Endothelial cell of hepatic sinusoid (primary cell): ENCODE measurements around the gene SRA1.

Experiments used
- in situ Hi-C: cut with HindIII; loops from 2 replicates; pipeline ENCODE4 v1.10.0; 2017; ENCODE audit warnings: low sequenced_read_pairs

Gene SRA1

DNA sequence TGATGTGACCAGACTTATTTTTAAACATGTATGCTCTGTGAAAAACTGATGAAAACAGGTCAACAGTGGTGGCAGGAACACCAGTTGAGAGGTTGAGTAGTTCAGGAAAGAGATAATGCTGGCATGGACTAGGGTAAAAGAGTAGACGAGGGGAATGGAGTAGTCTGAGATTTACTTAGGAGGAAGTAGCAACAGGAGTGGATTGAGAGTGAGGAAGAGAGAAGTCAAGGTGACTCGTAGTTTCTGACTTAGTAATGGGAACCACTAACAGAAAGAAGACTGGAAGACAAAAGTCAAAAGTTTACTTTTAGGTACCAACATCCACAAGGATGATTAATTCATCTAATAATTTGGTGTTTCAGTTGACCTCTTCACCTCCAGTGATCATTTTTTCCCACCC, 3.6 kb downstream of the SRA1 start:
- in situ Hi-C loops, result no loop called here

DNA sequence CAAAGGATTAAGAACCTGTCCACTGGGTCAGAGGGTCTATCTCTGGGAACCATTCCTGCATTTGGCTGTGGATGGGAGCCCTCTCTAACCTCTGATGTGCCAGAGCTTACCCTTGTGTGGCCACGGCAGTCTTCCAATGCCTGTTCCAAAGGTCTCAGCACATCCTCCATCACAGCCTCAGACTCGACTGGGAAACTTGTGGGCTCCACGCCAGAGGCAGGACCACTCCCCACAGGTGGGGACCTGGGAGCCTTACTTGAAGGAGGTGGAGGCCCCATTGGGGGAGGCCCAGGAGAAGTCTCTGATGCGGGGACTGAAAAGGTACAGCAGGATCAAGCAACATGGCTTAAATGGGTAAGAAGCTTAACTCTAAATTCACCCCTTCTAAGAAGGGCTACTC, 5.4 kb downstream of the SRA1 start:
- in situ Hi-C loops, result no loop called here

DNA sequence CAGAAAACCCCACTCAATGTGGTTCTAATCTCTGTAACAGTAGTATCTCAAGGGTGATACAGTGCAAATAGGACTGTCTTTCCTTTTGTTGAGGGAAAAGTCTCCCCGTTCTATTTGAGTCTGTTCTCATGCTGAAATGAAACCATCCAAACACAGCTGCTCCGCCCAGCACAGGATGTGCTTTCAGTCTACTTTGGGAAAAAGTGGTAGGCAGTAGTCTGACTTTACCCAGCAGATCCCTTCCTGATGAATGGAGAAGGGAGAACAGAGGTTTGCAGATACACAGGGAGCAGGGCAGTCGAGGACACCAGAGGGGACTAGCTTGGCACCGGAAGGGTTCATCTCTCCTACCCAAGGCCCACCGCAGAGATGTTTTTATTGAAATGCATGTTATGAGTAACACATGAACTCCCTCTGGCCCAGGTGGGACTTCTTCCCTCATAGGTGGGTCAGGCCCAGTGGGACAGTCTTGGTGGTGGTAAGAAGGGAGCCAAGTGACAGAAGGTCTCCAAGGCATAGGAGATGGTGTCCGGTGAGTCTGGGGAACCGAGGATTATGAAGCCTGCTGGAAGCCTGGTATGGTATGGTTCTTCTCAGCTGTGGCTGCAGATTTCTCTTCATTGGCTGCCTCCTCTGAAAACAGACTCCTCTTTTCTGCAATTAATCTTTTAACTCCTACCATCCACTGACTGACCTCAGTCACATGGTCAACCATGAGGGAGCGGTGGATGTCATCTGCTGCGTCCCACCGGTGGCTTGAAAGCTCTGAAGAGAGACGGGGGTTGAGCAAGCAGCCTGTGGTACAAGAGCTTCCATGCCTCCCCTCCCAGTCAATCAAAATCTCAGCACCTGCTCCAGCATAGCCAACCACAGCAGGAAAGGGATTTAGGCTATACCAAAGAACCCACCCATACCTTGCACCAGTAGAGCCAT, 6.9 kb downstream of the SRA1 start:
- in situ Hi-C loops, result no loop called here

DNA sequence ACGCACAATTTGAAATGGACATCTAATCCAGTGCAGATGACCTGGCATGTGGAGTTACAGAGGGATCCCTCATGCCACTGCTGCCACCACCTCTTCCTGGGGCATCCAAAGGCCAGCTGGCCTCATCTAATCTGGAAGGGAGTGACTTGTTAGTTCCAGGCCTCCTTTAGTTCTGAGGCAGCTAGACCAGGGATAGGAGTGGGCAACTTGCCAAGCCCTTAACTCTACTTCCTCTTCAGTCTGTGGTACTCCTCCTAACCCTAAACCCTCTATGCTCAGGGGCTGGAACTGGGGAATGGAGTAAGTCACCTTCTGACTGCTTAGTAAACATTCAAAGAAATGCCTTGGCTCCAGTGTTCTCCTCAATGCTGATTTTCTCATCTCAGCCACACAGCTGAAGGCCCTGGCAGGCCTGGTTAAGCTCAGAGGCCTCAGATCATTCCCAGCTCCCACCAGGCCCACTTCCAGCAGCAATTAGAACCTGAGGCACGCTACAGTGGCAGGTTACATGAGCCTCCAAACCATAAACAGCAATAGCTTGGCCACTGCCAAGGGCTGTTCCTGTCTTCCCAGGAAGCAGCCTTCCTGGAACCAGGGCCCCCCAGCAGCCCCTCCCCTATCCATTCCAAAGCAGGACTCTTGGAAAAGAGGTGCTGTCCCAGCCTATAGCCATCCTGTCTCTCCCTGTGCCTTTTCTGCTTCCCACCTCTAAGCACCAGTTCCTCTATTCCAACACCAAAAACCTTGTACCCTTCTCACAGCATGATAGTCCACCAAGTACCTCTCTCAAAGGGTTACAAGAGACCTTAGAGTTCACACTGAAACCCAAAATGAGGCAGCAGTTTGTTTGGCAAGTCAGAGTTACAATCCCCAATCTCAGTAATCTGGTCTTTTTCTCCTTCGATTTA, 7.8 kb downstream of the SRA1 start:
- in situ Hi-C loops, result no loop called here

DNA sequence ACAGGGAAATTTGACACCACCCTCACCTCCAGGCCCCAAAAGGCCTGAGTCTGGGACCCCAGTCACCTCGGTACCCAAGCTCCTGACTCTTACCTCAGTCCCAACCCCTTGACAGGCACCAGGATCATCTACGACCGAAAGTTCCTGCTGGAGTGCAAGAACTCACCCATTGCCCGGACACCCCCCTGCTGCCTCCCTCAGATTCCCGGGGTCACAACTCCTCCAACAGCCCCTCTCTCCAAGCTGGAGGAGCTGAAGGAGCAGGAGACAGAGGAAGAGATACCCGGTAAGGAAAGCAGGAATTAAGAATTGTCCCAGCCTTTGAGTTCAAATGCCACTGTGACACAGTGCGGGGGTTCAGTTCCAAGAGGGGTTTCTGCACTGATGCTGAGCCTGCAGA, 8.5 kb downstream of the SRA1 start:
- in situ Hi-C loops, result no loop called here

DNA sequence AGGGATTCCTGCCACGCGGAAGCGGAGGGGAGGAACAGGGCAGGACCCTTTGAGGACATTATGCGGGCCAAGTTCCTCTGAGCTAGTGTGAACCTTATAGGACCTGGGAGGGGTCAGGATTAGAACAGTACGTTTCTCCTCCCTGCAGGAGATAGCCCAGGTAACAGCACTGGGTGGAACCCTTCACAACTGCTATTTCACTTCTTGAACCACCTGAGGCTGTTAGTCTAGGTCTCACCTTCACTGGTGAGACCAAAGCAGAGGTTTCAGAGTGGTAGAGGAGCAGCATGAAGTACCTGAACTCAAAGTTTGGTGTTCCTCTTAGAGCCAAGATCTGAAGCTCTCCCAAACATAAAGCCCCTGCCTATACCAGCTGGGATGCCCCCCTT, 9.0 kb downstream of the SRA1 start:
- in situ Hi-C loops, result no loop called here

DNA sequence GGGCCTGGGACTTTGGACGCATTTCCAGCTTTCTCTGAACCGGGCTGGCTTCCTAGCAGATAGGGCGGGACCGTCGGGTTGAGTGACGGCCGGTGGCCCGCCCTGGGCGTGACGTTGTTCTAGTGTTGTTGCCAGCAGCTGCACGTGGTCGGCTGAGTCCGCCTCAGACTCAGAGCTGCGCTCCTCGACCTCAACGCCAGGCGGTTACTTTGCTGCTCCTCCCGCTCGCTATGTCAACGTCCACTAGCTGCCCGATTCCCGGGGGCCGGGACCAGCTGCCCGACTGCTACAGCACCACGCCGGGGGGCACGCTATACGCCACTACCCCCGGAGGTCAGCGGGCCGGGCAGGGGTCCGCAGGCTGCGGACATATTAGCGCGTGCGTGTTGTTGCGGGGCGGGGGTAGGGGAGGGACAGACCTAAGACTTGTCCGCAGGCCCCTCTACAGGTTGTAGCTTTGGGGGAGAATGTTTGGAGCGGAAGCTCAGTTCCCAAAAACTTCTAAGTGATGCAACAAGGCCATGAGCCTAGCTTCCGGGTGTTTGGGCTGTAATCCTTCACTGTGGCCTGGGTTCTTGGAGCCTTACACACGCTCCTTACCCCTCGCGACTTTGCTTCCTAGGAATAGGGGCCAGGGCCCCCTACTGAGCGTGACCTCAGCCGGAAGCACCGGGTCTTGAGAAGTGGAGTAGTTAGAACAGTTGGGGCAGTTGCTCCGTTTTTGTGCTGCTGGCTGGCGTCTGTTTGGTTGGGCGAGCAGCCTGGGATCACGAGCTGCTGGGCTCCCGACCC, 9.6 kb downstream of the SRA1 start, which contains the start of gene EIF4EBP3:
Gene EIF4EBP3 (plus strand): TSS at position 155 of the 792 bp plus-strand sequence. CDS start 76 bp downstream, at position 231.
- in situ Hi-C loops, result no loop called here

DNA sequence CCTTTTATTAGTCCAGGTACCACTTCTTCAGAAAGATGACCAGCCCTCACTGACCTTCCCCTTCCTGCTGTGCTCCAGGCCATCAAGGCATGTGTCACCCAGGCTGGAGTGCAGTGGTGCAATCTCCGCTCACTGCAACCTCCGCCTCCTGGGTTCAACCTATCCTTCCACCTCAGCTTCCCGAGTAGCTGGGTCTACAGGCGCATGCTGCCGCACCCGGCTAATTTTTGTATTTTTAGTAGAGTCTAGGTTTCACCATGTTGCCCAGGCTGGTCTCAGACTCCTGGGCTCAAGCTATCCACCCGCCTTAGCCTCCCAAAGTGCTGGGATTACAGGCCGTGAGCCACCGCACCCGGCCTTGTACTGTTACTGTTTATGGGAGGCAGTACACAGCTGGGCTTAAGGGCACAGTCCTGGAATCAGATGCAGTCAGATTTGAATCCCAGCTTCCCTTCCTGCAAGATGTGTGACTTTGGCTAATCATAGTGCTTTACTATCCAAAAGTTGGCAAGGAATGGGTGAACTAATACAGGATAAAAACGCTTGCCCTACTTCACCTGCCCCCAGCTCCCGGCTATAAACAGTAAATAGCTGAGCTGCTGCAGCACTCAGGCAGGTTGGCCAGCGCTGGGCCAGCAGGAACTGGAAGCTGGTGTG, 10.3 kb downstream of the SRA1 start:
- in situ Hi-C loops, result no loop called here

DNA sequence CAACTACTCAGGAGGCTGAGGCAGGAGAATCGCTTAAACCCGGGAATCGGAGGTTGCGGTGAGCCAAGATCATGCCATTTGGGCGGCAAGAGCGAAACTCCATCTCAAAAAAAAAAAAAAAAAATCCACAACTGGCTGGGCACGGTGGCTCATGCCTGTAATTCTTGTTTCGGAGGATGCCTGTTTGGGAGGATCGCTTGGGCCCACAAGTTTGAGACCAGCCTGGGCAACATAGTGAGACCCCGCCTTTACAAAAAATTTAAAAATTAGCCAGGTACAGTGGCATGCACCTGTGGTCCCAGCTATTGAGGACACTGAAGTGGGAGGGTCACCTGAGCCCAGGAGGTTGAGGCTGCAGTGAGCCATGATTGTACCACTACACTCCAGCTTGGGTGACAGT, 11.7 kb downstream of the SRA1 start:
- in situ Hi-C loops, result no loop called here

DNA sequence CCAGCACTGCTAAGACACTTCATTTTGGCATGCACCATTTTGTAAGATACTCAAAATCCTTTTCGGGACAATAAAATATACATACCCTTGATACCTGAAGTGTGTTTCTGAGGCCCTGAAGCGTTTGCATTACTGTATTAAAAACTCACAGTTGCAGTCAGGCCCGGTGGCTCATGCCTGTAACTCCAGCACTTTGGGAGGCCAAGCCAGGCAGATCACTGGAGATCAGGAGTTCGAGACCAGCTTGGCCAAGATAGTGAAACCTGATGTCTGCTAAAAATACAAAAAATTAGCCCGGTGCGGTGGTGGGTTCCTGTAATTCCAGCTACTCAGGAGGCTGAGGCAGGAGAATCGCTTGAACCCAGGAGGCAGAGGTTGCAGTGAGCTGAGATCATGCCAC, 12.3 kb downstream of the SRA1 start:
- in situ Hi-C loops, result loop anchor here (5.0 kb wide), 1 partner anchor 73 kb away; no protein-coding TSS in a partner anchor

DNA sequence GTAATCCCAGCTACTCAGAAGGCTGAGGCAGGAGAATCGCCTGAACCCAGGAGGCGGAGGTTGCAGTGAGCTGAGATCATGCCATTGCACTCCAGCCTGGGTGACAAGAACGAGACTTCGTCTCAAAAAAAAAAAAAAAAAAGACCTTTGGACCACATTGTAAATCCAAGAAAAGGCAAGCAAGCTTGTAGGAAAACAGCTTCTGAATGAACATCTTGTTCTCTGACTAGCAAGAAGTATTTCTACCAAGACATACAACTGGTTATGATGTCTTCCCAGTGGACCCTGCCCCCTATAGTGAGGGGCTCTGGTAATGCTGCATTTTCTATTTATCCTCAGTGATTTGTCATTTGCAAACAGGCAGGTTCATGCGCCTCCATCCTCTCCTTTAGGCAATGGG, 14.3 kb downstream of the SRA1 start:
- in situ Hi-C loops, result loop anchor here (5.0 kb wide), 1 partner anchor 71 kb away; no protein-coding TSS in a partner anchor

DNA sequence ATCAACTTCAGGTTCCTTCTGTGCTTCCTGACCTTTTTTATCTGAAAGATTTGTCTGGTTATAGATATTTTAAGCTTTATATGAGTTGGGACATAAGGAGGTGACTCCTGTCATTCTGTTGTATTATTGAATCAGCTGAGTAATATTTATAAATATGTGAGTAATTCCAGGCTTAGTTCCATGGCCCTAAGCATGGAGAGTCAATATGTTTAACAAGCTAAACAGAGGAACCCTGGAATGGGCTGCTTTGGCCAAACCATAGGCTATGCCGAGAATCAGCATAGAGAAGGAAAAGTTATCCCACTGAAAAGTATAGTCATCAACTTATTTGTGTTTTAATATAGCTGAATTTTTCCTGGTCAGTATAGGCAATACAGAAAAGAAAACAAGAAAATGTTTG, 17.0 kb downstream of the SRA1 start:
- in situ Hi-C loops, result loop anchor here (5.0 kb wide), 1 partner anchor 68 kb away; no protein-coding TSS in a partner anchor

DNA sequence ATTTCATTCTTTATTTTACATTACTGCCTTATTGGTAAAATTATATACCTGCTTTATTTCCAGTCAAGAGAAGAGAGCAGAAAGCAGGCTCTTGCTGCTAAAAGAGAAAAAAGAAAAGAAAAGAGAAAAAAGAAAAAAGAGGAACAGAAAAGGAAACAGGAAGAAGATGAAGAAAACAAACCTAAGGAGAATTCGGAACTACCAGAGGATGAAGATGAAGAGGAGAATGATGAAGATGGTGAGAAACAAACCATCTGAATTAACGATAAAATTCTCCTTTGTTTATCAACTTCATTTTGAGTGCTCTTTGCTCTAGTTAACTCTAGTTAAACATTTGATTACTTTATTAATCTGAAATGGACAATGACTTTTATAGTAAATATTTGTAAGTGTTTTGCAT, 33.3 kb downstream of the SRA1 start:
- in situ Hi-C loops, result no loop called here

DNA sequence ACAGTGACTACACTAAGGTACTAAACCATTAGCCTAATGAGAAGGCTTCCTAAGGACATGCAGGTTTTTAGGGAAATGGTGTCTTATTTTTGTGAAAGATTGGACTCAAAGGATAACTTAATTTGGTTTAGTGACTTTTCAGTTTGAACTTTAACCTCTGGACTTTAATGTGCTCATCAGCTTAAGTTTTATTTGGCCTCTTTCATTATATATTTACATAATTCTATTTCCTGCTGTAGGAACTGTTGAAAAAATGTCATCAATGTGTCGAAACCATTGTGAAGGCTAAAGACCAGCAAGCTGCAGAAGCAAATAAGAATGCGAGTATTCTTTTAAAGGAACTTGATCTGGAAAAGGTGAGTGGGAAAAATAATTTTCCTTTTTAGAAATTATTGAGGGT, 44.1 kb downstream of the SRA1 start:
- in situ Hi-C loops, result no loop called here

DNA sequence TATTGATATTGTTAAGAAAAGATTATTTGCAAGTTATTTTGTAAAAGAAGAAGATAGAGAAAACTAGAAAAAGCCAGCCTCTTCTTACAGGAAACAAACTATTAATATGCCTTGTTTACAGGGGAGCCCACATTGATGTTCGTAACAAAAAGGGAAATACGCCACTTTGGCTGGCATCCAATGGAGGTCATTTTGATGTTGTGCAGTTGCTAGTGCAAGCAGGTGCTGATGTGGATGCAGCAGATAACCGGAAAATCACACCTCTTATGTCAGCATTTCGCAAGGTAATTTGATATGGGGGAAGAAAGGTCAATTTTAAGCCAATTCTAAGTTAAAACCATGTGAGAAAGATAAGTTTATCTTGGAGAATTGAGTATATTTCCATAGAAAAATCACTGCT, 47.4 kb downstream of the SRA1 start:
- in situ Hi-C loops, result no loop called here

DNA sequence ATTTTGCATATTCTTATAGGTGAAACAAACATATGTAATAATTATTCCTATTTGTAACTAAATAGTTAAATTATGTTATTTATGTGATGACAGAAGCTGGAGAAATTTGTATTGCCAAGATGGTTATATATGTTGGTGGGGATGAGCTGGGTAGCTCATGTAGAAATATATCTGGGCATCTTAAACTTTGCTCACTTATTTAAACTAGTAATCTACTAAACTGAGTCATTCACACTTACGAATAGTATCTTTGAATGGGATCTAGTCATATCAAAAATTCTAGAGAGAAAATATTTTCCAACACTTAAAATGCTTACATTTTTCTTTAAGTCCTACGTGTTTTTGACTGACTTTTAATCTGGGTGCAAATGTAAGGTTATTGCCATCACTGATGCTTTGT, 54.4 kb downstream of the SRA1 start:
- in situ Hi-C loops, result no loop called here
